ENCODE data around the gene VAMP3.
"Not testable (repeated sequence)": the region's sequence is repeated elsewhere in the genome, so short reads cannot be mapped to it uniquely, and the experiment has no call there.

Gene VAMP3

GRCh38 chr1:7768583-7768982 lies 2.5 kb upstream of the VAMP3 start:
- DNase-seq = no peak

GRCh38 chr1:7769673-7770412 lies 1.3 kb upstream of the VAMP3 start:
- DNase-seq = no peak

- no peak for DNase-seq
These were observed 463 bp upstream of the VAMP3 start for GRCh38 chr1:7770669-7770996.

- no peak for DNase-seq
These were observed 765 bp downstream of the VAMP3 start for GRCh38 chr1:7771823-7772299.

GRCh38 chr1:7777591-7777990 lies 6.5 kb downstream of the VAMP3 start:
- DNase-seq = no peak

GRCh38 chr1:7778133-7778628 lies 7.1 kb downstream of the VAMP3 start:
- DNase-seq = no peak

- no peak for DNase-seq
These were observed 9.9 kb downstream of the VAMP3 start for GRCh38 chr1:7780976-7781375.

- no peak for DNase-seq
These were observed 10.4 kb downstream of the VAMP3 start for GRCh38 chr1:7781501-7781900.

GRCh38 chr1:7781923-7782495 lies 10.9 kb downstream of the VAMP3 start:
- no peak for DNase-seq

- no peak for DNase-seq
These were observed 12.1 kb downstream of the VAMP3 start for GRCh38 chr1:7783178-7783711.

- peak; percentile 97 for DNase-seq
These were observed 12.9 kb downstream of the VAMP3 start, which contains the start of gene PER3 for GRCh38 chr1:7783826-7784491. Gene PER3 (plus strand): TSS chr1:7784291. CDS start chr1:7784878, 587 bp downstream.

GRCh38 chr1:7784492-7785071 lies 13.5 kb downstream of the VAMP3 start:
- peak; percentile 5 for DNase-seq

GRCh38 chr1:7785108-7785507 lies 14.0 kb downstream of the VAMP3 start:
- DNase-seq = no peak

- DNase-seq = no peak
These were observed 15.7 kb downstream of the VAMP3 start for GRCh38 chr1:7786795-7787194.

- no peak for DNase-seq
These were observed 18.7 kb downstream of the VAMP3 start for GRCh38 chr1:7789828-7790227.

- not testable (repeated sequence) for DNase-seq
These were observed 19.9 kb downstream of the VAMP3 start for GRCh38 chr1:7791027-7791426.

GRCh38 chr1:7795406-7795805 lies 24.3 kb downstream of the VAMP3 start:
- DNase-seq = no peak

- no peak for DNase-seq
These were observed 34.4 kb downstream of the VAMP3 start for GRCh38 chr1:7805460-7805859.

- DNase-seq = peak; percentile 33
These were observed 37.3 kb downstream of the VAMP3 start for GRCh38 chr1:7808253-7808844.

- DNase-seq = no peak
These were observed 38.6 kb downstream of the VAMP3 start for GRCh38 chr1:7809742-7810141.

GRCh38 chr1:7810395-7810794 lies 39.3 kb downstream of the VAMP3 start:
- peak; percentile 82 for DNase-seq

GRCh38 chr1:7811476-7811875 lies 40.4 kb downstream of the VAMP3 start:
- no peak for DNase-seq

Data from fibroblast of skin of scalp (primary cell).